G401.6 (cell line): Measurements from ENCODE around the gene CDON.
"Not testable (repeated sequence)": the region's sequence is repeated elsewhere in the genome, so short reads cannot be mapped to it uniquely, and the experiment has no call there.

Source experiments
- FAIRE-seq: peaks from 2 replicates; lab custom pipeline; 2012; peaks lifted over from hg19 to GRCh38; lab: Jason Lieb, UNC

The CDON gene

GRCh38 chr11:125994509-125994908, 68.2 kb downstream of the CDON start:
- FAIRE-seq: no peak

DNA sequence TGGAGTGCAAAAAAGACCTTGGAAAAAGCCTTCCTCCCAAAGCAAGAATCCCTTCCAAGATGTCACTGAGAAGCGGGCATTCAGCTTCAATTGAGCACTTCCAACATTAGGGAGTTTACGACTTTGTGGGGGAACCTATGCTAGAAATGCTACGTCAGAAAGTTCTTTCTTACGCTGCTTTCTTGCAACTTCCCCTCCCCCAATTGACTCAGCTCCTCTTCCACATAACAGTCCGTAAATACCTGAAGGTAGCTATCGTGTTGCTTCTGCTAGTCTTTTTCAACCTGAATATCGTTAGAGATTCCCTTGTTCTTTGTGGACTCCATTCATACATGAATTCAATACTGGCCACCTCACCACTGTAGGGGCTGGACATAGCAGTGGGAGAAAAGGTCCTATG, 69.8 kb downstream of the CDON start:
- FAIRE-seq: no peak

- no peak for FAIRE-seq
Measured at GRCh38 chr11:125990244-125990643, 72.4 kb downstream of the CDON start.

DNA sequence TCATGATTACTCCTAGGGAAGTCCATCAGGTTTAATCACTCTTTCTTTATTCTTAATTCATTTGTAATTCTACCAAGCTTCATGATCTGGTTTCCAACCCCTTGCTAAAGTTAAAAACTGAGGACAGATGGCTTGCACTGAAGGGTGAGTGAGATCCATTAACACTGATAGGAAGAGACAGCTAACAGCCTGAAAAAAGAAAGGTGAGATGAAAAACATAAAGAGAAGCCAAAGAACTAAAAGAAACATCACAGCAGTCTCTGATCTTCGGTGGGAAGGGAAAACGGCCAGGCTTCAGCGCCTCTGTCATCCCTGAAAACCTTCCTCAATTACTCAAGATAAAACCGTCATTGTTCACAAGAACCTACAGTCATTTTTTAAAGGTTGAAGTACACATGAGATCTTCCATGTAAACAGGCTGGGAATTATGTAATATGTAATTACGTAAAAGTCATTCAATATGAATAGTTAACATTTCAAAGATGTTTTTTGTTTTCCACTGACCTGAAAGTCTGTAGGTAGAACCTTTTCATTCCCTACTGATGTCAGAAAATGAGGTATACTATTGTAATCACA, 75.5 kb downstream of the CDON start:
- FAIRE-seq: no peak

GRCh38 chr11:125985956-125986355, 76.7 kb downstream of the CDON start:
- FAIRE-seq: not testable (repeated sequence)

GRCh38 chr11:125982348-125982730, 80.3 kb downstream of the CDON start:
- FAIRE-seq: no peak

- no peak for FAIRE-seq
Measured at GRCh38 chr11:125980436-125980835, 82.2 kb downstream of the CDON start.

DNA sequence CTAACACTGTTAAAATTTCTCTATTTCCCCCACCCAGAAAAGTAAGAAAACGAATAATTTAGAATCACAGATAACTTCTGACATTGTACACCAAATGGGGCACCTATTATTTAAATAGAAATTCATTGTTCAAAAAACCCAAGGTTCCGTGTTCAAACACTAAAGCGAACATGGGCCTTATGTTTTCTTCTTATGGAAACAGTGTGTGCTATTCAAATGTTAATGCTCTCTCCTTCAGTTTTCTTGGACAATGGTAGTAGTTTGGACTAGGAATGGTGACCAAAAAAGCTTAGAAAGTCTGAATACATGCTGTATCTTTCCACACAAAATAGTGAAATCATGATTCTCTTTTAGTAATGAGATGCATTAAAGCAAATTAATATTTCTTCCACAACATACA, 83.2 kb downstream of the CDON start:
- no peak for FAIRE-seq

DNA sequence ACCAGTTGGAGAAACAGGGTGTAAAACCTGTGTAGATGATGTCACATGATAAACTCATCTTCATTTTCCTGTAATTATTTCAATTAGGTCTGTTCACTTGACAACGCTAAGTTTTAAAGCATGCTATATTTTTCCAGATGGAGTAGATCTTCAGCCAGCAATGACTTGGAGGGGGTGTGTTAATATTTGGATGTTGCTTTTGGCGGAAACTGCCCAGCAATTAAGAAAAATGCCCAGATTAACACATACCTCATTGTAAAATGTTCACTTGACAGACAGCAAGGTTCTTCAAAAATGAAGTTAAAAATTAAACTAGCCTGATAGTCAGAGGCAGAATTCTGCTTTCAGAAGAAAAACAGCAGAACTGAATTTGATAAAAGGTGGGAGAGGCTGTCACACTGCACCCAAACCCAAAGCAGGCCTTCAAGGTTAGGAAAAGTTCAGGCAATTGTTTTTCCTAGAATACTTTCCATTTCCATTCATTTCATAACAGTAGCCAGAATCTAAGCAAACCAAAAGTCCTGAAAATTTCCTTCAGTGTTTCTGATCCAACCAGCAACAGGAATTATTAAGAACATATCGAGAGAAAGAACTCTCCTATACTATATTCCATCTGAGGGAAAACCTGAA, 83.8 kb downstream of the CDON start:
- no peak for FAIRE-seq

DNA sequence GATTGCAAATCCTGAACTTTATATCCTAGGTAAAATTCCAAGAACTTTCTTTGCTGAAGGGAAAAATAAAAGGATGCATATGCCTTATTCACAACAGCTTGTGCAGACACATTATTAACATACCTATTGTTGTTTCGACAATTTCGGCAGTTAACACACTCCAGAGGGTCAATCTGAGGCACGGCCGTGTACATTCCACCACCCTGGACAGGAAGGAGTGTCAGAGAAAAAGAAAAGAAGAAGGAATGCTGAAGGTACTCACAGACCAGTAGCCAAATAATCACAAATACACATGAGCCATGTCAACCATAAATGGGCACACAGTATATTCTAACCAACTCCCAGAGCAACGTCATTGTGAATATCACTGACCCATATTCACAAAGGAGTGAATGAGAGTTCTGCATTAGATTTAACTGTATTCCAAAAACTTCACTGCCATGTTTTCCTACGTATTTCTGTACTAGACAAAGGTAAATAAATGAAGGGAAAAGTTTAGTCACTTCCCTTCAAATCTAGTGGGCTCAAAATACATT, 84.4 kb downstream of the CDON start:
- no peak for FAIRE-seq

GRCh38 chr11:125977333-125977732, 85.3 kb downstream of the CDON start:
- FAIRE-seq: no peak

GRCh38 chr11:125976156-125976555, 86.5 kb downstream of the CDON start:
- FAIRE-seq: no peak

- no peak for FAIRE-seq
Measured at GRCh38 chr11:125975634-125976033, 87.0 kb downstream of the CDON start.

- FAIRE-seq: no peak
Measured at GRCh38 chr11:125974284-125974683, 88.4 kb downstream of the CDON start.

DNA sequence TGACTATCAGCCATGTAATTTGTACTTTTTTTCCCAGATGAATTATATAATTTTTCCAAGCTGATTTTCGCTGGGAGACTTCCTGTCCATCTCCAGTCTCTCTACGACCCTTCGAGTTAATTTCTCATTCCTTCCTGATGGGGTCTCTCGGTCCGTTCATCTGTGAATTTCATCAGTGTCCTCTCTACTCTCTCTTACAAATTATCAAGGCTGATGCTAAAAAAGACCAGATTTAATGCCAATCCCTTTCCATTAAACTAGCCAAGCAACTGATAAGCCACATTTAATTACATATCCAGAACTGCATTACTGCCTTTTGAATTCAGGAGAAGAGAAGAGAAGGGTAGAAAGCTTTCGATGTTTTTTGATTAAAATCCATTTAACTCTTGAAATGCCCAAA, 91.0 kb downstream of the CDON start:
- no peak for FAIRE-seq

DNA sequence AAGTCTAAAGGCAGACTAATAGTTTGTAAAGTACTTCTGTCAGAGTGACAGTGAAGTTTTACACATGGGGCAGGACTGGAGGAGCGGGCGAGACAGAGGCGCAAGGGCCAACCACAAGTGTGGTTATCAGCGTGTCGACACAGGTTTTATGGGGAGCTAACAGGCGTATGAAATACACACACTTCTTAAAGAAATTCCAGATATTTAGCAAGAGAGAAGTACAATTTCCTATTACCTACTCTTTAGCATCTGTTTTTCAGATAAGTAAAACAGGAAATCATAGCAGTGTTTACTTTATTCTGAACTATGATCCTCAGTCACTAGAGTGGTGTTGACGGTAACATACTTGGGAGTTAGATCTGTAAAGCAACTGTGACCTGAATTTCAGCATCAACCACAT, 94.3 kb downstream of the CDON start:
- no peak for FAIRE-seq

DNA sequence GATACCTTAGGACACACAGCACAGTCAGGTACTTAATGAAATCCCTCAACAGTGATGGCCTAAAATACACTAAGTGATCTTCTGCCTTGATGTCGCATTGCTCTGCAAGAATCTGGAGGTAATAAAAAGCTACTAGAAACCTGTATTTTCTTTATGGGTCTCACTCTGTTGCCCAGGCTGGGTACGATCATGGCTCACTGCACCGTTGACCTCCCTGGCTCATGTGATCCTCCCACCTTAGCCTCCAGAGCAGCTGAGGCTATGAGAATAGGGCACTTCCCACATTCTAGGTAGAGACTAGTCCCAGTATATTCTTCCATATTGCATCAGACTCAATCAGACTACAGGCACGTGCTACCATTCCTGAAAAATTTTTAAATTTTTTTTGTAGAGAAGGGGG, 95.2 kb downstream of the CDON start:
- no peak for FAIRE-seq

DNA sequence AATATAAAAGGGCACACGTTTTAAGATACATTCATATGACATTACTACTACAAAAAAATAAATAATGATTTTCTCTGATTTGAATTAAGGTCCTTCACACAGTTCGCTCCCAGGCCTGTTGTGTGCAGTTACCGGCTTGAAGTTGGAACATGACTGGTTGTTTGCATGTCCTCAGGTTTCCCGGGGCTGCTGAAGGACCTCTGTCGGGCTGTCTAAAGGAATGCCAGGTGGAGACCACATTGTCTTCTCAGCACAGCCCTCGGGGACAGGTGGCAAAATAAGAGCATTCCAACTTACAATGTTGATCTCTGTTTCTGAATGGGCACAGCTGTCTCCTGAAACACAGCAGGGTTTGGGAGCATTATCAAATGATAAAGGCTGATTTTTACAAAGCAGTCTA, 101.9 kb downstream of the CDON start:
- no peak for FAIRE-seq

- FAIRE-seq: no peak
Measured at GRCh38 chr11:125959931-125960330, 102.7 kb downstream of the CDON start.

- no peak for FAIRE-seq
Measured at GRCh38 chr11:125959511-125959910, 103.2 kb downstream of the CDON start.

DNA sequence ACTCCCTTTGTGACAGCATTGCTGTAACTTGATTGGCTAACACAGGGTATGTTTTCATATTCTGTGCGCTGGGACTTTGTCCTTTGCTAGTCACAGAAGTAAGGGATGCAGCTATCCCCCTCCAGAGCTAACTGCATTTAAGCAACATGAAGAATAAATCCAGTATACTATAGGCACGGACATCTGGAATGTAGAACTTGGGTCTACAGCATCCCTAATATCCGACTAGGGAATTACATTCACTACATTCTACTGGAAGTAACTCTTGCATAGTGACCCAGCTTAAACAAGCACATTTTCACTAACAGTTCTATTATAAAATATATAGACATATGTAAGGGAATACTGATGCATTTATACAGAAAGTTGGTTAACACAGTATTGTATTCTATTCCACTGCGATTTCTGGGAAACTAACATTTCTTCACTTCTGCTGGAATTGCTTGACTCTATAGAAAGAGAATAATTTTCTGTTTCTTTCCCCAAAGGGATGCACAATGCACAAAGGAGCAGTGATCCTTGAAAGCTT, 103.7 kb downstream of the CDON start:
- FAIRE-seq: no peak

- FAIRE-seq: no peak
Measured at GRCh38 chr11:125957618-125958332, 104.9 kb downstream of the CDON start.

DNA sequence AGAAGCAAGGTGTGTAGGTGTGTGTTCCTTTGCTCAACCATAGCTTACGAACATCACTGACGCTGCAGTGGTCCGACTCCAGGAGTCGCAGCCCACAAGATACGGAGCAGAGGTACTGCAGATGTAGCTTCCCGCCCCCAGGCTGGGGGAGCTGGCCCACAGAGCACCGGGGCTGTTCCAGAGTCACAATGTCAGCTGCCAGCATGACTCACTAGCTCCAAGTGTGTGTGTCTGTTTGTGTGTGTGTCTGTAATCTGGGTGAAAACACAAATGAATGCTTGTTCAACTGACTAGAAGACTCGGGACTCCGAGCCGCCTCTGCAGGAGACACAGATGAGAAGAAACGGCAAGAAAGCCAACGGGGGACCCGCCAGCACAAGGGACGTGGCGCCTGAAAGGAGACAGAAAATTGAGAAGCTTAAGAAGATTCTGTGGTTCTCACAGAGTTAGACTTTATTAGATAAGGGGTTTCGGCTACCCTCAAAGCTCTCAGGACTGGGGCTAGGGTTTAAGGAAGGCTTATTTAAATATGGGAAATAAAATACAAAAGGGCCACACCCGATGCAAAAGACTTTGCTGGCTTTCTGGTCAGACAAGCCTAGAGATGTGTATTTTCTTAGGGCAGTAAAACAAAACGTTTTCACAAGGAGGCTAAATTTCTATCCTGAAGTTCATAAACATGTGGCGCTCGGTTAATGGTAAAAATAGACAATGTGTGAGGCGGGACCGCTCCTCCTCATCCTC, 106.1 kb downstream of the CDON start:
- no peak for FAIRE-seq
